ENCODE results near the gene PARP6.
A peak's percentile ranks its signal among the peaks of the same experiment; 100 is the strongest.

The PARP6 gene

DNA sequence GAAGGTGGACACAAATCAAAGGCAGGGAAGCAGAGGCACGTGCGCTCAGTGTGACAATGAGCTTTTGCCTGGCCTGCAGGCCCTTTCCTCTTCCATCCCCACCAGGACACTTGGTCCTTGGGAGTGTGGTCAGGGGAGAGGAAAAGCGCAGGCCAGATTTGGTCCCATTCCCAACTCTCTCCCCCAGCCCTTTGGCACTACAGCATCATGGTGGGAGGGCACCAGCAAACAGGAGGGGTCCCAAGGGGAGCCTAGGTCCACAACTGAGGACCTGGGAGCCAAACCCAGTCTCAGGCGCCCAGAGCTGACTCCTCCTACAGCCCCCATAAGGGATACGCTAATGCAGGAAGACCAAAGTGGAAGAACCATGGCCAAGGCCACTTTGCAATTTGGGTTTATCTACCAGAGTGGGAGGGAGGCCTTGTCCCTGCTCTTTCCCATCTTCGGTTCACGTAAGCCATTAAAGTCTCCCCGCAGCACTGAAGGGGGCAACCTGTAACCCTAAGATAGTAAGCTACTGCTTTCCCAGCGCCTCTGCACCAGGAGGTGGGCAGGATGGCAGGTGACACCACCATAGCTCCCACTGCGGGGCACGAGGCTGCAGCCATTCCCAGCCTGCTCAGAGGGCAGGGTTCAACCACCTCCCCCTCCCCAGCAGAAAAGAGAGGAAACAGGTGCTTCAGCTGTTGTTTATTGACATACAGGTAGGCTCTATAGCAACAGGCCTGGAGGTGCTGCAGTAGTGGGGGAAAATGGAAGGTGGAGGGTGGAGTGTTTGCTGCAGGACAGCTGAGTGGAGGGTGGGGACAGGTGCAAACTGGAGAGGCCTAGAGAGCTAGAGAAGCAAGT, 73.8 kb downstream of the PARP6 start:
- peak; percentile 28 to 50 for DNase-seq

DNA sequence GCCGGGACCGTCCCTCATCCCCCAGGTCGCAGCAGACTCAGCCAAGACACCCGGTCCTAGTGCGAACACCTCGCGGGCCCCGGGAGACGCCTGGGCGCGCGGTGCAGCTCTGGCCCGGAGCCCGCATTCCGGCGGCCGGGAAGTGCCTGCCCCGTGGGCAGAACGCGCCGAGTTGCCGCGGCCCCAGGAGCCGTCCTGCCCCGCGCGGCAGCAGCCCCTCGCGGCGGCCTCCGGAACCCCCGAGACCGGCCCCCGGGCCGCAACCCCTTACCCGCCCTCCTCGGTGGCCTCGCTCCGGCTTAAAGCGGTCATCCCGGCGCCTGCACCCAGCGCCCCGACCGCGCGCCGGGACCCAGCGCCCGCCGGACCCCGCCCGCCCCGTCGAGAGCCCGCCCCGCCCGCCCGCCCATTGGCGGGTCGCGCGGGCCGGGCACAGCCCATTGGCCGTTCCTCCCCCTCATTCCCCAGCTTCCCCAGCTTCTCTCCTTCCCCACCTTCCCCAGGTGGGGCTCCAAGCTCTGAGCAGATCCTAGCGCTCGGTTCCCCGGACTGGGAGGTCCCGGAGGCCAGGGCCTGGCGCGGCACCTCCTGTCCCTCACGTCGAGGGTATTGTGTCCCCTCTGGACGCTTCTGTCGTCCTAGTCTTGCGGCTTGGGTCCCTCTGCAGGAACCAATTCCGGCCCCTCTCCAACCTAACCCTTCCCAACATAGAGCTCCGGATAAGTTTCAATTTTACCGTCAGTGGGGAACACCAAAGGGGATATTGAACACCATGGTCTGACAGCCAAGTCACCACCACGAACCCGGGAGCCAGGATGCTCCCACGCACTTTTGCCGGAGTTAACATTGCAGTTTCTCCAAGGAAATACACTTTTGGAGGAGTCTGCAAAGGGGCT, 74.6 kb downstream of the PARP6 start, which contains the start of gene GRAMD2A:
TSS of gene GRAMD2A (minus strand) at position 328 of the 896 bp plus-strand sequence.
- DNase-seq, result no peak

DNA sequence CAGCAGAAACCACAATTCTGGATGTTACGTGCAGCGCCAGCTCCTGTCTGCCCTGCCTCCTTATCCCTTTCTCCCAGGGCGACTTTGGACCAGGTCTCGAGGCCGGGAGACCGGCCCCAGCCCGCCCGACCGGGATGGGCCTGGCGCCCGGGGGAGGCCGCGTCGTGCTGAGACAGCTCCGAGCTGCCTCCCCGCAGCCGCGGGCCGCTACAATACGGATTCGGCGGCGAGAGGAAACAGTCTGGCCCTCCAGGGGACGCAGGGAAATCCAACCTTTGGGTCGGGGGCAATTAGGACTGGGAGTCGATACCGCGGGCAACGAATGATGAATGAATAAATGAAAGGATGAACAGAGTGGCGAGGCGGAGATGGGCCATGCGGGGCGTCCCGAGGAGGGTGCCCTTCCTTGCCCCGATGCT, 75.3 kb downstream of the PARP6 start:
- DNase-seq, result no peak

DNA sequence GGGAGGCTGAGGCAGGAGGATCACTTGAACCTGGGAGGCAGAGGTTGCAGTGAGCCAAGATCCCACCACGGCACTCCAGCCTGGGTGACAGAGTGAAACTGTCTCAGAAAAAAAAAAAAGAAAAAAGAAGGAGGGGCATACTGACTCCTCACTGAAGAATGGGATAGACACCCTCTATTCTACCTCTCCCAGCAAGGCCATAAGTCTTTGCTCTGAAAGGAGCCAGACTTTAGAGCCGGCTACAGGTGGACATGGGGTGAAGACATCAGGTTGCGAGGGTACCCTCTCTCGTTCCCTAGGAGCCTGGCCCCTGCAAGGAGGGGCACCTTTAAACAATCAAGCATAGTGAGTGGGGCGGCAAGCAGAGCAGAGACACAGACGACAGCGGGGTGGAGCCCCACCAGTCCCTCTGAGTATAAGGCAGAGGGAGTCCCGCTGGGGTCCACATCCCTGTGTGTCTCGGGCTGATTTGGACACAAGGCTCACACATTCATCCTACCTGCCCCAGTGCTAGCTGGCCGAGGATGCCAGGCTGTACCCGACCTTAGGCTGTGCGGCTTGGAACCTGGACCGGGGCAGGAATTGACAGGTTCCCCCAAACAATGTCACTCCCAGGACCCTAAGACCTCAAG, 75.8 kb downstream of the PARP6 start:
- no peak for DNase-seq

DNA sequence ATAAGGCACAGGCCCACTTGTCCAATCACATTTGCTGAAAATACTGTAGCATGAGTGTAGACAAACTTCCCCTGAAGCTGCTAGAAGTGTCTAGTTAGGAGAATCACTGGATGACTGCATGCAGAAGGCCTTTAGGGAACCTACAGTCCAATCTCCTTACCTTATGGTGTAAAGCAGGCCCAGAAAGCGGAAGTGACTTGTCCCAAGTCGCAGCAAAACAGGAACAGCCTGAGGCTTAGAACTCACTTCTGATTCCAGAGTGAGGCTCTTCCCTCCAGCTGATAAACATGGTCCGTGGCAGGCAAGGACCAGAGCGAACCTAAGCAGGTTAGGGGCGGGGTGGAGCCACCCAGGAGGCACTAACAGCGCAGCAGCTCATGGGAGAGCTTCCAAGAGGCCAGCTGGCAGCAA, 77.2 kb downstream of the PARP6 start:
- no peak for DNase-seq

DNA sequence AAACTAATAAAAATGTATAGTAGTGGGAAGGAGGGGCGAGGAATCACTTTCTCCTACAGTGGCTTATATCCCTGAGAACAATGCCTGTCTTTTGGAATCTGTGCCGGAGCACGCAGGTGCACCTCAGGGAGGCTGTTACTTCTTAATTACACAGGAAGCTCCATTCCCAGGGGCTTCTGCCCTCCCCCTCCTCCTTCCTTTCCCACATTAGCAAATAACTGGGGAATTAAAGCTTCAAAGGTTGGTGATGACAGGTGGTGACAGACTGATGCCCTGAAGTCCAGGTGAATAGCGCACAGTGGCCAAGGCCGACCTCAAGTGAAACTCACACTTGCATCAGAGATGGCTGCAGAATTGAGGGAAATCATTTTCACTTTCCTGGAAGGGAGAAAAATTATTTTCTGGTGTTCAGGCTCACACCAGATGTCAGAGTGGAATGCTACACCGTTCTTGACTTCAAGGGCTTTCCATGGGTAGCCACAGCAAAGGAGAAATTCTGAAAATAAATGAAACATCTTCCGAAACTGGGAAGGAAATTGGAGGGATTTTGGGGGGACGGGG, 78.4 kb downstream of the PARP6 start:
- no peak for DNase-seq

DNA sequence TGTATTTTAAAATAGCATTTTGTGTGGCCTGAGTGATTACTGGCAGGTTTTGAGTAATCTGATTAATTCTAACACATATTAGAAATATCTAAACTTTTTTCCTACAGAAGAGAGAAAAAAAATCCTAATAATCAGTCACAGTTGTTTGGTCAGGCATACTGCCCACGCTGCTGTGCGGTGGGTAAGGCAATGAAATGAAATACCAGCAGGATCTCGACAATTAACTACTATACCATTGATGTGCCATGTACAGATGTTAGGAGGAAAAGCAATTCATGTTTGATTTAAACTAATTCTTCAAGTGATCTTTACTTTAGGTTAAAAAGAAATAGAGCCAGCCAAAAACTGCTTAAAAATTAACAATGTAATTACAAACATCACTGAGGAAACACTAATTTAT, 79.9 kb downstream of the PARP6 start:
- DNase-seq, result no peak

Data from NCI-H187 (cell line).